Measurements from ENCODE around the gene PKD2L1.
"Not testable (repeated sequence)": the region's sequence is repeated elsewhere in the genome, so short reads cannot be mapped to it uniquely, and the experiment has no call there.

Gene PKD2L1

DNA sequence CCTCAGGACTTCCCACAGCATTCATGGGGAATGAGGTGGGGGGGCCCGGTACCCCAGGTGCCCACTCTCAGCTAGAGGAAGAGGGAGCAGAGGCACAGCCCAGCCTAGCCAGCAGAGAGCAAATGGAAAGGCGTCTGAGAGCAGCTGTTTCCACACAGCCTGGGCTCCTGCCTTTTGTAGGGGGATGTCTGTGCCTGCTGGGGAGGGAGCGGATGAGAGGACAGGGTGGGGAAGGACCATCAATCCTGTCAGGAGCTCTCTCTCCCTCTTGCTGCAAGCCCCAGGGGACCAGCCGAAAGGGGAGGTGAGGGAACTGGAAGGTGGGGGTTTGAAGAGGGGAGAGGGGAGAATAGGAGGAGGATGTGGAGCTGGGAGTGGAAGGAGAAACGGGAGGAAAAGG is at the start of gene PKD2L1:
TSS of gene PKD2L1 (minus strand) at position 150 of the 400 bp plus-strand sequence. CDS start at position 25, 125 bp downstream.
- Histone ChIP-seq H3K9ac (ENCODE audit: low read depth, low read length) (no peak within 1 kb of the TSS), H3K27me3 (ENCODE audit: insufficient read depth, low read length, poor library complexity) (peaks cover 38% of the 10 kb centered on the region), H3K4me1 (ENCODE audit: insufficient read depth, low read length) (no peaks in the 10 kb centered on the region), H3K4me3 (ENCODE audit: low read depth in 1 of 2, low read length in 2 of 2) (no peak within 1 kb of the TSS), H3K27ac (ENCODE audit: low read length) (no peak within 1 kb of the TSS), H4K20me1 (ENCODE audit: insufficient read depth, low read length) (no peaks in the 10 kb centered on the region), H2AFZ (ENCODE audit: low read depth, low read length) (no peak within 1 kb of the TSS), H3K79me2 (ENCODE audit: insufficient read depth, low read length) (no peaks in the 10 kb centered on the region), H3K36me3 (ENCODE audit: insufficient read depth, low read length) (no peaks in the 10 kb centered on the region), H3K9me3 (ENCODE audit: insufficient read depth, low read length, severe bottlenecking) (no peaks in the 10 kb centered on the region), H3K4me2 (ENCODE audit: insufficient read depth, low read length) (no peak within 1 kb of the TSS)
- ATAC-seq (ENCODE audit: insufficient read depth, low read depth) (no peak), DNase-seq (no peak)
- TF ChIP-seq, protein P1, sequence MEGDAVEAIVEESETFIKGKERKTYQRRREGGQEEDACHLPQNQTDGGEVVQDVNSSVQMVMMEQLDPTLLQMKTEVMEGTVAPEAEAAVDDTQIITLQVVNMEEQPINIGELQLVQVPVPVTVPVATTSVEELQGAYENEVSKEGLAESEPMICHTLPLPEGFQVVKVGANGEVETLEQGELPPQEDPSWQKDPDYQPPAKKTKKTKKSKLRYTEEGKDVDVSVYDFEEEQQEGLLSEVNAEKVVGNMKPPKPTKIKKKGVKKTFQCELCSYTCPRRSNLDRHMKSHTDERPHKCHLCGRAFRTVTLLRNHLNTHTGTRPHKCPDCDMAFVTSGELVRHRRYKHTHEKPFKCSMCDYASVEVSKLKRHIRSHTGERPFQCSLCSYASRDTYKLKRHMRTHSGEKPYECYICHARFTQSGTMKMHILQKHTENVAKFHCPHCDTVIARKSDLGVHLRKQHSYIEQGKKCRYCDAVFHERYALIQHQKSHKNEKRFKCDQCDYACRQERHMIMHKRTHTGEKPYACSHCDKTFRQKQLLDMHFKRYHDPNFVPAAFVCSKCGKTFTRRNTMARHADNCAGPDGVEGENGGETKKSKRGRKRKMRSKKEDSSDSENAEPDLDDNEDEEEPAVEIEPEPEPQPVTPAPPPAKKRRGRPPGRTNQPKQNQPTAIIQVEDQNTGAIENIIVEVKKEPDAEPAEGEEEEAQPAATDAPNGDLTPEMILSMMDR (IDR thresholded peaks at IDR 0.05; ENCODE audit: borderline replicate concordance, extremely low read depth, low read length, poor library complexity, severe bottlenecking): no peak
- TF ChIP-seq EZH2 (IDR thresholded peaks at IDR 0.05; ENCODE audit: borderline replicate concordance, low read depth, low read length, severe bottlenecking): no peak

DNA sequence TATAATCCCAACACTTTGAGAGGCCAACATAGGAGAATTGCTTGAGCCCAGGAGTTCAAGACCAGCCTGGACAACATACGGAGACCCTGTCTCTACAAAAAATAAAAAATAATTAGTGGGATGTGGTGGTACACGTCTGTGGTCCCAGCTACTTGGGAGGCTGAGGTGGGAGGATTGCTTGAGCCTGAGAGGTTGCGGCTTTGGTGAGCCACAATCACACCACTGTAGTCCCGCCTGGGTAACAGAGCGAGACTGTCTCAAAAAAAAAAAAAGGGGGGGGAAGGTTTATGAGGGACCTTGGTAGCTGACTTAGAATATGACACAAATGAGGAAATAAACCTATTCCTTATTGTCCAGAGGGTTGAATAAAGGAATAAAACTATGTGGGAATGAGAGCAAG is 47.8 kb upstream of the PKD2L1 start:
- Histone ChIP-seq H3K27me3 (ENCODE audit: insufficient read depth, low read length, poor library complexity) (no peaks in the 10 kb centered on the region), H3K79me2 (ENCODE audit: insufficient read depth, low read length) (peaks cover 38% of the 10 kb centered on the region), H3K4me3 (ENCODE audit: low read depth in 1 of 2, low read length in 2 of 2) (no peak overlapping the region), H3K4me1 (ENCODE audit: insufficient read depth, low read length) (peaks cover 38% of the 10 kb centered on the region), H2AFZ (ENCODE audit: low read depth, low read length) (no peak overlapping the region), H3K27ac (ENCODE audit: low read length) (no peak overlapping the region), H3K4me2 (ENCODE audit: insufficient read depth, low read length) (no peak overlapping the region), H3K9me3 (ENCODE audit: insufficient read depth, low read length, severe bottlenecking) (no peaks in the 10 kb centered on the region), H3K36me3 (ENCODE audit: insufficient read depth, low read length) (peaks cover 19% of the 10 kb centered on the region), H4K20me1 (ENCODE audit: insufficient read depth, low read length) (no peaks in the 10 kb centered on the region), H3K9ac (ENCODE audit: low read depth, low read length) (no peak overlapping the region)
- no peak for ATAC-seq (ENCODE audit: insufficient read depth, low read depth)
- TF ChIP-seq EZH2 (IDR thresholded peaks at IDR 0.05; ENCODE audit: borderline replicate concordance, low read depth, low read length, severe bottlenecking): no peak
- TF ChIP-seq, protein P1 (IDR thresholded peaks at IDR 0.05; ENCODE audit: borderline replicate concordance, extremely low read depth, low read length, poor library complexity, severe bottlenecking): no peak
- no peak for DNase-seq

DNA sequence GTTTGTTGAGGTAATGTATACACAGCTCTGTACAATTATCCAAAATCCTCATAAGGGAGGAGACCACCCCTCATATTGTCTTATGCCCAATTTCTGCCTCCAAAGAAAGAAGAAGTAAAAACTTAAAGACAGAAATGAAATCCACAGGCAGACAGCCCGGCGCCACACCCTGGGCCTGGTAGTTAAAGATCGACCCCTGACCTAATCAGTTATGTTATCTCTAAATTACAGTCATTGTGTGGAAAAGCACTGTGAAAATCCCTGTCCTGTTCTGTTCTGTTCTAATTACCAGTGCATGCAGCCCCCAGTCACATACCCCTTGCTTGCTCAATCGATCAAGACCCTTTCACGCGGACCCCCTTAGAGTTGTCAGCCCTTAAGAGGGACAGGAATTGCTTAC is 46.6 kb upstream of the PKD2L1 start:
- not testable (repeated sequence) for H3K27ac ChIP-seq (ENCODE audit: low read length); H3K4me3 ChIP-seq (ENCODE audit: low read depth in 1 of 2, low read length in 2 of 2); H3K9ac ChIP-seq (ENCODE audit: low read depth, low read length); DNase-seq; H3K9me3 ChIP-seq (ENCODE audit: insufficient read depth, low read length, severe bottlenecking); ATAC-seq (ENCODE audit: insufficient read depth, low read depth); H3K36me3 ChIP-seq (ENCODE audit: insufficient read depth, low read length); H4K20me1 ChIP-seq (ENCODE audit: insufficient read depth, low read length); H2AFZ ChIP-seq (ENCODE audit: low read depth, low read length); H3K27me3 ChIP-seq (ENCODE audit: insufficient read depth, low read length, poor library complexity)
- Histone ChIP-seq H3K4me2 (ENCODE audit: insufficient read depth, low read length) (peak overlapping the region; percentile 35; the same call in 1 of the 2 replicates), H3K79me2 (ENCODE audit: insufficient read depth, low read length) (peaks cover 39% of the 10 kb centered on the region), H3K4me1 (ENCODE audit: insufficient read depth, low read length) (peaks cover 47% of the 10 kb centered on the region)

- ATAC-seq (ENCODE audit: insufficient read depth, low read depth); H3K27me3 ChIP-seq (ENCODE audit: insufficient read depth, low read length, poor library complexity); H2AFZ ChIP-seq (ENCODE audit: low read depth, low read length); H3K36me3 ChIP-seq (ENCODE audit: insufficient read depth, low read length); H3K9me3 ChIP-seq (ENCODE audit: insufficient read depth, low read length, severe bottlenecking); H4K20me1 ChIP-seq (ENCODE audit: insufficient read depth, low read length); DNase-seq: not testable (repeated sequence)
- peaks cover 39% of the 10 kb centered on the region for H3K79me2 ChIP-seq (ENCODE audit: insufficient read depth, low read length)
- peak overlapping the region; percentile 38 to 75; a peak in 3 of 4 replicates for H3K4me3 ChIP-seq (ENCODE audit: low read depth in 1 of 2, low read length in 2 of 2)
- peak overlapping the region; percentile 97 for H3K27ac ChIP-seq (ENCODE audit: low read length)
- H3K9ac ChIP-seq (ENCODE audit: low read depth, low read length): peak overlapping the region; percentile 93
- peaks cover 64% of the 10 kb centered on the region for H3K4me1 ChIP-seq (ENCODE audit: insufficient read depth, low read length)
- H3K4me2 ChIP-seq (ENCODE audit: insufficient read depth, low read length): peak overlapping the region; percentile 78
Measured at GRCh38 chr10:100374677-100375353, 44.8 kb upstream of the PKD2L1 start.
